Muscle of back (tissue), 11 donors: ENCODE measurements around the gene MAN2B2. TPM values are rescaled to one million over a fixed set of nuclear protein-coding genes. Genes with fewer than 3 reads are reported as not detected.
"Not testable (repeated sequence)": the region's sequence is repeated elsewhere in the genome, so short reads cannot be mapped to it uniquely, and the experiment has no call there.

ENCODE experiments used
- DNase-seq, 3 donors: peaks; one replicate each; pipeline versions ENCODE4 v3.0.0 to v3.0.0-alpha.2; 2013
- polyA plus RNA-seq, 10 donors: library from polyadenylated mRNA; unstranded; fragments of 120-200 nt; gene quantifications; one replicate each; pipeline ENCODE4 v1.2.1, GENCODE V29; 2013; ENCODE audit not compliant: insufficient read length in 10 of 10

Gene MAN2B2
- polyA plus RNA-seq, 10 donors, result 6.0 to 10.7 (median 8.1) TPM

- peak; percentile 95 to 98 (median 96) for DNase-seq
These were observed 65.5 kb downstream of the MAN2B2 start, which contains the start of gene MRFAP1 for GRCh38 chr4:6640292-6641163. MRFAP1 (plus strand) TSS chr4:6640685; CDS start chr4:6640863, 178 bp downstream.

- DNase-seq, result peak in 1 of 3 donors; percentile 61
These were observed 66.4 kb downstream of the MAN2B2 start for GRCh38 chr4:6641164-6641970.

GRCh38 chr4:6641971-6642320, 67.0 kb downstream of the MAN2B2 start:
- no peak for DNase-seq

- no peak for DNase-seq
These were observed 68.3 kb downstream of the MAN2B2 start for GRCh38 chr4:6643141-6643847.

GRCh38 chr4:6644792-6645530, 70.0 kb downstream of the MAN2B2 start:
- no peak for DNase-seq

- no peak for DNase-seq
These were observed 72.2 kb downstream of the MAN2B2 start for GRCh38 chr4:6647169-6647568.

GRCh38 chr4:6647582-6648230, 72.7 kb downstream of the MAN2B2 start:
- no peak for DNase-seq

- DNase-seq, result no peak
These were observed 74.2 kb downstream of the MAN2B2 start for GRCh38 chr4:6649216-6649615.

GRCh38 chr4:6654211-6654610, 79.2 kb downstream of the MAN2B2 start:
- not testable (repeated sequence) for DNase-seq

- DNase-seq, result not testable (repeated sequence)
These were observed 80.3 kb downstream of the MAN2B2 start for GRCh38 chr4:6655291-6655690.

- DNase-seq, result no peak
These were observed 80.9 kb downstream of the MAN2B2 start for GRCh38 chr4:6655924-6656323.

GRCh38 chr4:6657242-6658208, 82.5 kb downstream of the MAN2B2 start:
- no peak for DNase-seq

GRCh38 chr4:6658209-6658595, 83.2 kb downstream of the MAN2B2 start:
- no peak for DNase-seq

- DNase-seq, result peak in 2 of 3 donors; percentile 38 to 72
These were observed 83.6 kb downstream of the MAN2B2 start for GRCh38 chr4:6658597-6659075.

- no peak for DNase-seq
These were observed 84.9 kb downstream of the MAN2B2 start for GRCh38 chr4:6659897-6660296.

GRCh38 chr4:6660430-6660829, 85.4 kb downstream of the MAN2B2 start:
- no peak for DNase-seq

- no peak for DNase-seq
These were observed 87.6 kb downstream of the MAN2B2 start for GRCh38 chr4:6662591-6662990.

GRCh38 chr4:6663596-6664393, 88.8 kb downstream of the MAN2B2 start:
- DNase-seq, result no peak

- no peak for DNase-seq
These were observed 90.3 kb downstream of the MAN2B2 start for GRCh38 chr4:6665320-6665654.
